K562 (cell line): Measurements from ENCODE around the gene CHRND. TPM values are rescaled to one million over a fixed set of nuclear protein-coding genes. Genes with fewer than 3 reads are reported as not detected.

ENCODE experiments used
- ATAC-seq: fragments of 200-7000 bp; cut with Tn5 transposase; 3 replicates; pipeline ENCODE4 v1.9.1; 2020; ENCODE audit warnings: moderate library complexity
- BruUV-seq: library from RNA; stranded (reverse); fragments of 400-500 nt; replicated peaks from 2 replicates; lab custom pipeline; 2021; lab: Mats Ljungman, UMichigan
- CTCF ChIA-PET: fragments of 300-600 bp; formaldehyde crosslinking; extraction: SDS; loops from one replicate; lab custom pipeline; 2021; ENCODE audit warnings: low intra/inter-chr PET ratio; lab: Yijun Ruan, JAX
- POLR2A ChIA-PET: fragments of 300-600, 350-650 bp; sonication (Branson Sonifier 250); formaldehyde crosslinking; extraction: SDS; loops from one replicate; lab custom pipeline; 2021; ENCODE audit warnings: antibody characterized with exemption, inconsistent platforms; lab: Yijun Ruan, JAX
- DNase-seq, 4 experiments: peaks; one replicate each; pipeline versions ENCODE4 v3.0.0 to v3.0.0-alpha.2; 2011 to 2018; ENCODE audit warnings: low spot score in 3 of 4, mixed read lengths in 3 of 4; ENCODE audit errors: extremely low read depth in 1 of 4
- FAIRE-seq: peaks from 2 replicates; lab custom pipeline; 2011; peaks lifted over from hg19 to GRCh38; lab: Jason Lieb, UNC
- H2AFZ ChIP-seq: 2 replicates; pipeline ENCODE4 v1.6.0; 2011; ENCODE audit warnings: low read depth, low read length, control low read depth, inconsistent platforms
- H3K27ac ChIP-seq: fragments of 200-600 bp; 3 replicates; pipeline ENCODE4 v1.8.0; 2011; ENCODE audit warnings: low read depth, mild to moderate bottlenecking, control low read depth, inconsistent platforms, low read length, moderate library complexity, mixed read lengths; ENCODE audit errors: extremely low read depth
- H3K27me3 ChIP-seq, 2 experiments: fragments of 300-600 bp in 1 of 2; 2 replicates in 1 of 2; 3 replicates in 1 of 2; pipeline versions ENCODE4 v1.6.0 to v1.8.0; 2011; ENCODE audit warnings: inconsistent platforms in 2 of 2, low read length in 2 of 2, mild to moderate bottlenecking in 1 of 2, mixed read lengths in 1 of 2, moderate library complexity in 1 of 2; ENCODE audit not compliant: control insufficient read depth in 2 of 2, insufficient read depth in 2 of 2
- H3K36me3 ChIP-seq: fragments of 300-600 bp; 3 replicates; pipeline ENCODE4 v1.8.0; 2011; ENCODE audit warnings: mild to moderate bottlenecking, low read length, inconsistent platforms; ENCODE audit not compliant: control insufficient read depth, insufficient read depth
- H3K4me1 ChIP-seq, 2 experiments: fragments of 200-600 bp in 1 of 2; replicated peaks in 1 of 2; 2 replicates in 1 of 2; 3 replicates in 1 of 2; pipeline versions ENCODE4 v1.5.1 to v1.8.0; 2011; ENCODE audit warnings: inconsistent platforms in 2 of 2, low read length in 2 of 2, mild to moderate bottlenecking in 1 of 2, mixed read lengths in 1 of 2, moderate library complexity in 1 of 2; ENCODE audit not compliant: control insufficient read depth in 2 of 2, insufficient read depth in 2 of 2
- H3K4me2 ChIP-seq: 2 replicates; pipeline ENCODE4 v1.6.1; 2011; ENCODE audit warnings: low read length, control low read depth, inconsistent platforms, mixed read lengths; ENCODE audit not compliant: insufficient read depth
- H3K4me3 ChIP-seq: fragments of 200-600 bp; sonication (generic), shearing (Covaris generic); 2 replicates; pipeline ENCODE4 v1.5.1; 2016; ENCODE audit warnings: control low read depth, inconsistent platforms
- H3K79me2 ChIP-seq: fragments of 200-600 bp; 3 replicates; pipeline ENCODE4 v1.8.0; 2011; ENCODE audit warnings: low read length, inconsistent platforms; ENCODE audit not compliant: control insufficient read depth, insufficient read depth
- H3K9ac ChIP-seq, 2 experiments: 2 replicates each; pipeline versions ENCODE4 v1.6.0 to v1.6.1; 2011; ENCODE audit warnings: low read depth in 2 of 2, low read length in 2 of 2, control low read depth in 1 of 2, inconsistent platforms in 1 of 2, mild to moderate bottlenecking in 1 of 2, mixed read lengths in 1 of 2; ENCODE audit not compliant: insufficient read depth in 1 of 2
- H3K9me1 ChIP-seq: one replicate; pipeline ENCODE4 v1.6.0; 2011; ENCODE audit warnings: inconsistent platforms, mild to moderate bottlenecking, low read length, moderate library complexity; ENCODE audit not compliant: control insufficient read depth, insufficient read depth
- H3K9me3 ChIP-seq: replicated peaks from 2 replicates; pipeline ENCODE4 v1.5.1; 2011; ENCODE audit warnings: low read depth, low read length, inconsistent platforms; ENCODE audit not compliant: control insufficient read depth, insufficient read depth
- H4K20me1 ChIP-seq: replicated peaks from 2 replicates; pipeline ENCODE4 v1.6.1; 2011; ENCODE audit warnings: low read length, inconsistent platforms, mixed read lengths; ENCODE audit not compliant: control insufficient read depth, insufficient read depth
- ATF1 ChIP-seq, 2 experiments: fragments of 450-650 bp in 1 of 2; IDR thresholded peaks; 2 replicates each; pipeline ENCODE4 v1.6.1; 2016; ENCODE audit warnings: missing compliant biosample characterization in 1 of 2, missing genetic modification characterization in 1 of 2
- CC2D1A ChIP-seq: fragments of 450-650 bp; IDR thresholded peaks from 2 replicates; pipeline ENCODE4 v1.6.1; 2017; ENCODE audit warnings: mild to moderate bottlenecking
- ESRRB ChIP-seq: fragments of 250-450 bp; sonication (Bioruptor Pico); IDR thresholded peaks from 2 replicates; pipeline ENCODE4 v1.5.0; 2020; ENCODE audit warnings: mild to moderate bottlenecking, moderate library complexity, borderline replicate concordance
- KAT2B ChIP-seq: IDR thresholded peaks from one replicate; pipeline ENCODE4 v1.6.1; 2012; ENCODE audit warnings: low read depth, mild to moderate bottlenecking, control low read depth, inconsistent platforms, low read length, moderate library complexity
- MTA2 ChIP-seq: fragments of 450-650 bp; IDR thresholded peaks from 2 replicates; pipeline ENCODE4 v1.6.1; 2016; ENCODE audit warnings: low read depth
- NELFE ChIP-seq: IDR thresholded peaks from 2 replicates; pipeline ENCODE4 v1.6.1; 2011; ENCODE audit warnings: mild to moderate bottlenecking; ENCODE audit not compliant: insufficient read depth, insufficient read length
- NEUROD1 ChIP-seq: fragments of 150-350 bp; IDR thresholded peaks from 2 replicates; pipeline ENCODE4 v1.6.1; 2014; ENCODE audit warnings: borderline replicate concordance, low read length, low read depth; ENCODE audit not compliant: partially characterized antibody
- NFATC3 ChIP-seq: fragments of 450-650 bp; IDR thresholded peaks from 2 replicates; pipeline ENCODE4 v1.6.1; 2017; ENCODE audit warnings: mild to moderate bottlenecking
- U2AF1 ChIP-seq: fragments of 200-400 bp; formaldehyde crosslinking; optimal IDR thresholded peaks from 2 replicates; pipeline ENCODE3; 2017; ENCODE audit warnings: mild to moderate bottlenecking, low read depth, low read length, moderate library complexity
- ZNF184 ChIP-seq: sonication (generic); formaldehyde crosslinking; IDR thresholded peaks from 2 replicates; pipeline ENCODE4 v1.5.0; 2020; ENCODE audit warnings: missing genetic modification reagents
- WGBS: fragments of 100-300 bp; shearing (Covaris generic); methylation state at CpG from one replicate; pipeline ENCODE4 v1.1.6; 2016; ENCODE audit warnings: low coverage, mixed read lengths; ENCODE audit not compliant: insufficient coverage; ENCODE audit errors: missing lambda C conversion rate; 5-methylcytosine and 5-hydroxymethylcytosine counted together
- in situ Hi-C: fragments of 300-500 bp; cut with MboI; formaldehyde crosslinking; loops from 4 replicates; pipeline ENCODE4 v1.15.0; 2018; ENCODE audit warnings: inconsistent platforms, mixed read lengths
- intact Hi-C: fragments of 100-400 bp; cut with micrococcal nuclease; formaldehyde crosslinking; loops from 2 replicates; pipeline ENCODE4 v1.14.2; 2022
- polyA plus RNA-seq, 8 experiments: library from polyadenylated mRNA; depleted of rRNA in 4 of 8; stranded (reverse) in 5 of 8; unstranded in 3 of 8; fragments of >200 nt; fragmentation: Nextera tagmentation in 2 of 8; fragmentation: Illumina TruSeq in 1 of 8; extraction: Ambion mirVana in 2 of 8; extraction: Trizol in 1 of 8; gene quantifications; 2 replicates each; pipeline versions ENCODE4 v1.2.1 to v1.2.3, GENCODE V29; 2011 to 2014; ENCODE audit warnings: inconsistent platforms in 1 of 8, missing spikeins in 1 of 8
- total RNA-seq, 7 experiments: library from RNA; depleted of rRNA in 6 of 7; stranded (reverse); fragments of >200 nt in 6 of 7; fragmentation: Illumina TruSeq in 2 of 7; extraction: Trizol in 2 of 7; gene quantifications; 2 replicates each; pipeline versions ENCODE4 v1.2.1 to v1.2.3, GENCODE V29; 2011 to 2021; ENCODE audit warnings: low replicate concordance in 1 of 7
- TF ChIP-seq, protein P1 (sequence below): fragments of 450-650 bp; IDR thresholded peaks from 2 replicates; pipeline ENCODE4 v1.6.1; 2017; ENCODE audit warnings: antibody characterized with exemption
- TF ChIP-seq, protein P2 (sequence below): fragments of 200-800 bp; sonication (Bioruptor generic); IDR thresholded peaks from 2 replicates; pipeline ENCODE4 v1.6.1; 2017; ENCODE audit warnings: missing genetic modification characterization, missing compliant biosample characterization
- TF ChIP-seq, protein P3 (sequence below): fragments of 450-650 bp; IDR thresholded peaks from 2 replicates; pipeline ENCODE4 v1.6.1; 2016
- TF ChIP-seq, protein P4 (sequence below): fragments of 250-450 bp; sonication (Bioruptor Pico); IDR thresholded peaks from 2 replicates; pipeline ENCODE4 v1.4.0; 2020; ENCODE audit warnings: mild to moderate bottlenecking

Gene CHRND
- total and polyA plus RNA-seq, 9 of the 15 experiments (the other 6 are each of a cell fraction or from before 2014, with no cell fraction given), result not detected

DNA sequence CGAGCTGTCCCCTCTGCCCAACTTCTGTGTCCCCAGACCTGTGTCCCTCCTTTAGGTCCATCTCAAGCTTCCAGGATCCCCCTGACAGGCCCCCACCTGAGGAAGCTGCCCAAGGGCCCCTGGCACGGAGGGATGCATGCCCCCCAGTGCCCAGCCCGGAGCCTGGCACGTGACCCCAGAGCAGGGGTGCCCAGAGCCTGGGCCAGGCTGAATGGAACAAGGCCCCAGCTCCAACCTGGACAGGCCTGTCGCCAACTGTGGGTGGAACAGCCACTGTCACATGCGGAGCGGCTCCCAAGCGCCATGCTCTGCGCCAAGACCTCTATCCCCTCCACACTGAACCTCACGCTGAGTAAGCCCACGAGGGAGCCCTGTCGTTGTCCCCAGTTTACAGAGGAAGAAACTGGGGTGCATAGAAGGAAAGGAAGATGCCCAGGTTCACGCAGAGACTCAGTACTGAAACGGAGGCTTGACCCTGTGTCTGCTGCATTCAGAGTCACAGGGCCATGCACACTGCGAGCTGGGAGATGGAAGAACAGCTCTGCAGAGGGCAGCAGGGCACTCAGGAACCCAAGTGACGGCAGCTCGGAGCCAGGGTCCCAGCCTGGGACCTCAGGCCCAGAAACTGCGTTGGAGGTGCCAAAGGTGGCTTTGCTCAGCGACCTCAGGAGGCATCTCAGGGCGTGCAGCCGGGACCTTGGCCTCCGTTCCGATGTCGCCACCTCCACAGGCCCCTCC, 32.8 kb upstream of the CHRND start:
- Histone ChIP-seq H3K36me3 (no peaks in the 10 kb centered on the region), H3K9ac (no peak overlapping the region), H3K4me1 (no peaks in the 10 kb centered on the region), H2AFZ (no peak overlapping the region), H3K79me2 (no peaks in the 10 kb centered on the region), H4K20me1 (no peaks in the 10 kb centered on the region), H3K27ac (no peak overlapping the region), H3K4me3 (no peak overlapping the region), H3K4me2 (no peak overlapping the region), H3K9me3 (no peaks in the 10 kb centered on the region), H3K9me1 (no peaks in the 10 kb centered on the region), H3K27me3 (peaks cover 0 to 38% of the 10 kb centered on the region in 2 experiments; a peak in 2 of 5 replicates)
- TF ChIP-seq NELFE (no peak), CC2D1A (no peak), KAT2B (no peak), ZNF184 (no peak), MTA2 (no peak), NFATC3 (no peak), NEUROD1 (no peak), ATF1 (CRISPR knock-in tag; IDR thresholded peaks at IDR 0.05) (no peak), ATF1 (tag; IDR thresholded peaks at IDR 0.05) (no peak), U2AF1 (no peak), ESRRB (CRISPR knock-in tag) (no peak)
- TF ChIP-seq, protein P1, sequence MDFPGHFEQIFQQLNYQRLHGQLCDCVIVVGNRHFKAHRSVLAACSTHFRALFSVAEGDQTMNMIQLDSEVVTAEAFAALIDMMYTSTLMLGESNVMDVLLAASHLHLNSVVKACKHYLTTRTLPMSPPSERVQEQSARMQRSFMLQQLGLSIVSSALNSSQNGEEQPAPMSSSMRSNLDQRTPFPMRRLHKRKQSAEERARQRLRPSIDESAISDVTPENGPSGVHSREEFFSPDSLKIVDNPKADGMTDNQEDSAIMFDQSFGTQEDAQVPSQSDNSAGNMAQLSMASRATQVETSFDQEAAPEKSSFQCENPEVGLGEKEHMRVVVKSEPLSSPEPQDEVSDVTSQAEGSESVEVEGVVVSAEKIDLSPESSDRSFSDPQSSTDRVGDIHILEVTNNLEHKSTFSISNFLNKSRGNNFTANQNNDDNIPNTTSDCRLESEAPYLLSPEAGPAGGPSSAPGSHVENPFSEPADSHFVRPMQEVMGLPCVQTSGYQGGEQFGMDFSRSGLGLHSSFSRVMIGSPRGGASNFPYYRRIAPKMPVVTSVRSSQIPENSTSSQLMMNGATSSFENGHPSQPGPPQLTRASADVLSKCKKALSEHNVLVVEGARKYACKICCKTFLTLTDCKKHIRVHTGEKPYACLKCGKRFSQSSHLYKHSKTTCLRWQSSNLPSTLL, result no peak
- TF ChIP-seq, protein P2, sequence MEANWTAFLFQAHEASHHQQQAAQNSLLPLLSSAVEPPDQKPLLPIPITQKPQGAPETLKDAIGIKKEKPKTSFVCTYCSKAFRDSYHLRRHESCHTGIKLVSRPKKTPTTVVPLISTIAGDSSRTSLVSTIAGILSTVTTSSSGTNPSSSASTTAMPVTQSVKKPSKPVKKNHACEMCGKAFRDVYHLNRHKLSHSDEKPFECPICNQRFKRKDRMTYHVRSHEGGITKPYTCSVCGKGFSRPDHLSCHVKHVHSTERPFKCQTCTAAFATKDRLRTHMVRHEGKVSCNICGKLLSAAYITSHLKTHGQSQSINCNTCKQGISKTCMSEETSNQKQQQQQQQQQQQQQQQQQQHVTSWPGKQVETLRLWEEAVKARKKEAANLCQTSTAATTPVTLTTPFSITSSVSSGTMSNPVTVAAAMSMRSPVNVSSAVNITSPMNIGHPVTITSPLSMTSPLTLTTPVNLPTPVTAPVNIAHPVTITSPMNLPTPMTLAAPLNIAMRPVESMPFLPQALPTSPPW (CRISPR knock-in tag), result no peak
- TF ChIP-seq, protein P3, sequence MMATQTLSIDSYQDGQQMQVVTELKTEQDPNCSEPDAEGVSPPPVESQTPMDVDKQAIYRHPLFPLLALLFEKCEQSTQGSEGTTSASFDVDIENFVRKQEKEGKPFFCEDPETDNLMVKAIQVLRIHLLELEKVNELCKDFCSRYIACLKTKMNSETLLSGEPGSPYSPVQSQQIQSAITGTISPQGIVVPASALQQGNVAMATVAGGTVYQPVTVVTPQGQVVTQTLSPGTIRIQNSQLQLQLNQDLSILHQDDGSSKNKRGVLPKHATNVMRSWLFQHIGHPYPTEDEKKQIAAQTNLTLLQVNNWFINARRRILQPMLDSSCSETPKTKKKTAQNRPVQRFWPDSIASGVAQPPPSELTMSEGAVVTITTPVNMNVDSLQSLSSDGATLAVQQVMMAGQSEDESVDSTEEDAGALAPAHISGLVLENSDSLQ, result no peak
- TF ChIP-seq, protein P4, sequence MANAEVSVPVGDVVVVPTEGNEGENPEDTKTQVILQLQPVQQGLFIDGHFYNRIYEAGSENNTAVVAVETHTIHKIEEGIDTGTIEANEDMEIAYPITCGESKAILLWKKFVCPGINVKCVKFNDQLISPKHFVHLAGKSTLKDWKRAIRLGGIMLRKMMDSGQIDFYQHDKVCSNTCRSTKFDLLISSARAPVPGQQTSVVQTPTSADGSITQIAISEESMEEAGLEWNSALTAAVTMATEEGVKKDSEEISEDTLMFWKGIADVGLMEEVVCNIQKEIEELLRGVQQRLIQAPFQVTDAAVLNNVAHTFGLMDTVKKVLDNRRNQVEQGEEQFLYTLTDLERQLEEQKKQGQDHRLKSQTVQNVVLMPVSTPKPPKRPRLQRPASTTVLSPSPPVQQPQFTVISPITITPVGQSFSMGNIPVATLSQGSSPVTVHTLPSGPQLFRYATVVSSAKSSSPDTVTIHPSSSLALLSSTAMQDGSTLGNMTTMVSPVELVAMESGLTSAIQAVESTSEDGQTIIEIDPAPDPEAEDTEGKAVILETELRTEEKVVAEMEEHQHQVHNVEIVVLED (CRISPR knock-in tag), result no peak
- ChIA-PET POLR2A (interaction anchor here (0.6 to 1.2 kb wide), 2 partner anchors 14 to 15 kb away, joined by 3 read pairs; no protein-coding TSS in a partner anchor), CTCF (no interaction called here)
- in situ Hi-C loops, result no loop called here
- FAIRE-seq (no peak), DNase-seq (no peak), ATAC-seq (no peak)
- 10% methylated on average over 17 of the region's 24 CpGs for WGBS
- BruUV-seq, result no TSS peak
- intact Hi-C loops, result no loop called here
